ENCODE measurements around the gene SCAPER.

SCAPER gene

DNA sequence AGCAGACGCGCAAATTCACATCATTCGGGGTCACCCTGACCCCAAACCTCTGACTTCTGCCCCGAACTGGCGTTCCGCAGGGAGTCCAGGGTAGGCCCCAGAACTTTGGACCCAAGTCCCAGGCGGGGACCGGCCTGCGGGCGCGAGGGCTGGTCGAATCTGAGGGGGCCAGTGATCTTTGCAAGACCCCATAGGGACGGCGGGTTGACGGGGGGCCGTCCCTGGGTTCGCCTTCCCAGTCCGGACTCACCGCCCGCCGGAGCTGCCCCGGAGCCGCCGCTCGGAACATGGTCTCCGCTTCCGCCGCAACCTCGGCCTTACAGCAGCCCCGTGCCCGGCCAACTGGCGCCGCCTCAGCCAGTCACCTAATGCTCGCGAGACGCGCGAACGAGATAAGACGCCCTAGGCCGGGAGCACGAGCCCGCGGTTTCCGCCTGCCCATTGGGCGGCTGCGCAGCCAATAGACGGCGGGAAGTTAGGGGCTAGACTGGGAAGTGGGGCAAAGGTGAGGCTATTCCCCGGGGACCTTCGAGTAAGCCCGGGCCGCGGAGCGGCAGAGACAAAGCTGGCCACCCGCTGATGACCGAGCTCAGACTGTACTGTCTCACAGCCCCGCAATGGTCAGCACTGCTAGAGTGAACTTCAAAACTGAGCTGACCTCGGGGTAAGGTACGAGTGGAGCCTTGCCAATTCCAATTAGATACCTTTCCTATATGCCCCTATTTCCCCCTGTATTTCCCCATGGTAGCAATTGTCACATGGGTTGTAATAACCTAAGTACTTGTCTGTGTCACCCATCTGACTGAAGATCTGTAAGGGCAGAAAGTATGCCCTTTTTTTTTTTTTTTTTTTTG lies 593.8 kb downstream of the SCAPER start, which contains the start of gene ETFA (continued):
- TF ChIP-seq ZNF837 (tag by site-specific recombination; IDR thresholded peaks at IDR 0.05) (no peak), ZNF624 (tag by site-specific recombination; IDR thresholded peaks at IDR 0.05) (no peak), ZNF391 (tag by site-specific recombination; IDR thresholded peaks at IDR 0.05; ENCODE audit: borderline replicate concordance, low read depth) (0 out of 2 replicates have a peak, but pooled peaks have one; percentile 39), ZNF184 (tag by site-specific recombination; IDR thresholded peaks at IDR 0.05) (peak; percentile 19; the same call in 1 of the 2 replicates), ZSCAN30 (tag by site-specific recombination; IDR thresholded peaks at IDR 0.05) (peak; percentile 46; the same call in 1 of the 2 replicates), ZFHX2 (tag by site-specific recombination; conservative IDR thresholded peaks at IDR 0.05) (no peak), ZNF169 (tag by site-specific recombination; IDR thresholded peaks at IDR 0.05) (no peak), ZNF24 (tag by site-specific recombination; IDR thresholded peaks at IDR 0.05) (peak; percentile 86), HOXA7 (CRISPR knock-in tag; IDR thresholded peaks at IDR 0.05; ENCODE audit: borderline replicate concordance) (no peak; the same call in 1 of the 2 replicates), ZNF530 (tag by site-specific recombination; IDR thresholded peaks at IDR 0.05; ENCODE audit: low read depth) (no peak), ZNF239 (tag by site-specific recombination; IDR thresholded peaks at IDR 0.05) (no peak), SP2 (tag by site-specific recombination; IDR thresholded peaks at IDR 0.05) (peak; percentile 87), ZNF501 (tag by site-specific recombination; IDR thresholded peaks at IDR 0.05) (peak; percentile 93), ZNF629 (tag by site-specific recombination; IDR thresholded peaks at IDR 0.05) (peak; percentile 64), SCRT1 (tag by site-specific recombination; IDR thresholded peaks at IDR 0.05; ENCODE audit: borderline replicate concordance) (no peak), KLF16 (tag by site-specific recombination; IDR thresholded peaks at IDR 0.05) (peak; percentile 67; the same call in 1 of the 2 replicates), ZNF266 (tag by site-specific recombination; IDR thresholded peaks at IDR 0.05; ENCODE audit: low read depth) (0 out of 2 replicates have a peak, but pooled peaks have one; percentile 19), WT1 (tag by site-specific recombination; IDR thresholded peaks at IDR 0.05) (peak; percentile 55), RBAK (tag by site-specific recombination; IDR thresholded peaks at IDR 0.05) (no peak), ZNF449 (tag by site-specific recombination; IDR thresholded peaks at IDR 0.05) (peak; percentile 84), HIC1 (tag by site-specific recombination; IDR thresholded peaks at IDR 0.05) (peak; percentile 82), ZNF324 (tag by site-specific recombination; IDR thresholded peaks at IDR 0.05) (0 out of 2 replicates have a peak, but pooled peaks have one; percentile 39), ZNF792 (tag by site-specific recombination; IDR thresholded peaks at IDR 0.05) (no peak), ZBTB10 (tag by site-specific recombination; IDR thresholded peaks at IDR 0.05) (no peak), ZNF776 (tag by site-specific recombination; IDR thresholded peaks at IDR 0.05; ENCODE audit: borderline replicate concordance) (no peak), ZBTB48 (tag by site-specific recombination; IDR thresholded peaks at IDR 0.05) (peak; percentile 92), ZSCAN5A (tag by site-specific recombination; IDR thresholded peaks at IDR 0.05) (peak; percentile 46; the same call in 1 of the 2 replicates)
- TF ChIP-seq, protein P1, sequence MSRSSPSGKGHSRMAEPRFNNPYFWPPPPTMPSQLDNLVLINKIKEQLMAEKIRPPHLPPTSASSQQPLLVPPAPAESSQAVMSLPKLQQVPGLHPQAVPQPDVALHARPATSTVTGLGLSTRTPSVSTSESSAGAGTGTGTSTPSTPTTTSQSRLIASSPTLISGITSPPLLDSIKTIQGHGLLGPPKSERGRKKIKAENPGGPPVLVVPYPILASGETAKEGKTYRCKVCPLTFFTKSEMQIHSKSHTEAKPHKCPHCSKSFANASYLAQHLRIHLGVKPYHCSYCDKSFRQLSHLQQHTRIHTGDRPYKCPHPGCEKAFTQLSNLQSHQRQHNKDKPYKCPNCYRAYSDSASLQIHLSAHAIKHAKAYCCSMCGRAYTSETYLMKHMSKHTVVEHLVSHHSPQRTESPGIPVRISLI (tag by site-specific recombination; IDR thresholded peaks at IDR 0.05) = peak; percentile 66; the same call in 1 of the 2 replicates
- TF ChIP-seq, protein P2, sequence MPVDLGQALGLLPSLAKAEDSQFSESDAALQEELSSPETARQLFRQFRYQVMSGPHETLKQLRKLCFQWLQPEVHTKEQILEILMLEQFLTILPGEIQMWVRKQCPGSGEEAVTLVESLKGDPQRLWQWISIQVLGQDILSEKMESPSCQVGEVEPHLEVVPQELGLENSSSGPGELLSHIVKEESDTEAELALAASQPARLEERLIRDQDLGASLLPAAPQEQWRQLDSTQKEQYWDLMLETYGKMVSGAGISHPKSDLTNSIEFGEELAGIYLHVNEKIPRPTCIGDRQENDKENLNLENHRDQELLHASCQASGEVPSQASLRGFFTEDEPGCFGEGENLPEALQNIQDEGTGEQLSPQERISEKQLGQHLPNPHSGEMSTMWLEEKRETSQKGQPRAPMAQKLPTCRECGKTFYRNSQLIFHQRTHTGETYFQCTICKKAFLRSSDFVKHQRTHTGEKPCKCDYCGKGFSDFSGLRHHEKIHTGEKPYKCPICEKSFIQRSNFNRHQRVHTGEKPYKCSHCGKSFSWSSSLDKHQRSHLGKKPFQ (tag by site-specific recombination; IDR thresholded peaks at IDR 0.05) = no peak; the same call in 1 of the 2 replicates

Data from HEK293 (cell line).